GM21423 (cell line): ENCODE measurements around the gene CDC25C.
A peak's percentile ranks its signal among the peaks of the same experiment; 100 is the strongest.
"Not testable (repeated sequence)": the region's sequence is repeated elsewhere in the genome, so short reads cannot be mapped to it uniquely, and the experiment has no call there.

Experiments
- ATAC-seq: cut with Tn5 transposase; IDR thresholded peaks from one replicate; pipeline ENCODE4 v1.9.1; 2021; ENCODE audit warnings: mild to moderate bottlenecking, moderate library complexity; ENCODE audit not compliant: unreplicated experiment

The CDC25C gene

DNA sequence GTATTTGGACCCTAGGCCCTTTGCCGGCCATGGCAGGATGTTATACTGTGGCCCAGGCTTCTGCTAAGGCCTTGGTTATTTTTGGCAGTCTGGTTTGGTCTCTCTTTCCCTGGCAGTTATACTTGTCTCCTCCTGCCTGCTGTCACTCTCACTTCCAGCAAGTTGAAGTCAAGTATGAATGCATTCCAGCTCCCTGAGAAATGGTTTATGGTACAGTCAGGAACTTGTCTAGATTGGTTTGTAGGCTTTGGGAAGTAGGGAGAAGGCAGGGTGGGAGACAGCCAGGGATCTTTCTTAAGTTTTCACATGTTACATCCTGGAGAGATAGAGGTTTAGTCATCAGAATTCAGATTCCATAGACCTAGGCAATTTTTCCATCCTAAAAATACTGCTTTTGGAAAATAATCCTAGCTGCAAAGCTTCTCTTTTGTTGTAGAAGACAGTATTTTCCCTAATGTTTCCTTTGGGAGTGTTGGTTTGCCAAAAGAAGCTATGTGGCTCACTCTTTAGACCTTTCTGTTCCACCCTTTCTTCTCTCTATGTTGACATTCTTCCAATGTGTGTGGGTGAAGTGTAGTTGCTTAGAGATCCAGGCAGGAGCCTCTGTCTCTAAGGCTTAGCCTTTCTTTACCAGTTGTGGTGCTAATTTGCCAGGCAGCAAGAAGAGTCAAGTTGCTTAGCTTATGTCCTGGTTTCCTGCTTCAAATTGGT, 18.4 kb upstream of the CDC25C start:
- no peak for ATAC-seq

DNA sequence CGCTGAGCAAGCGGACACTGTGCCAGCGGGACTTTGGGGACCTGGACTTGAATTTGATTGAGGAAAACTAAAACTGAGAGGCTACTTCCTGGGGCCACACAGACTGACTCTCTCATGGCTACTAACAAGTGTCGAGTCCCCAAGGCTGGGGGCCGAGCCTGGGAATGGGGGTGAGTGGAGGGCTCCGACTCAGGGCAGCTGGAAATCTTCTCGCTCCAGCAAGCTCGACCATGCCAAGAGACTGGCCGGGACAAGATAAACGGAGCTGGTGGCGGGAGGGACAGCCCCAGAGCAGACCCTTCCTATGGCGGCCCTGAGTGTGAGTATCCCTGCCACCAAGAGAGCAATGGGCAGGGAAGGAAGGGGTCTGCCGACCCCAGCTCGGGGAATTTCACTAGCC, 15.3 kb upstream of the CDC25C start:
- no peak for ATAC-seq

DNA sequence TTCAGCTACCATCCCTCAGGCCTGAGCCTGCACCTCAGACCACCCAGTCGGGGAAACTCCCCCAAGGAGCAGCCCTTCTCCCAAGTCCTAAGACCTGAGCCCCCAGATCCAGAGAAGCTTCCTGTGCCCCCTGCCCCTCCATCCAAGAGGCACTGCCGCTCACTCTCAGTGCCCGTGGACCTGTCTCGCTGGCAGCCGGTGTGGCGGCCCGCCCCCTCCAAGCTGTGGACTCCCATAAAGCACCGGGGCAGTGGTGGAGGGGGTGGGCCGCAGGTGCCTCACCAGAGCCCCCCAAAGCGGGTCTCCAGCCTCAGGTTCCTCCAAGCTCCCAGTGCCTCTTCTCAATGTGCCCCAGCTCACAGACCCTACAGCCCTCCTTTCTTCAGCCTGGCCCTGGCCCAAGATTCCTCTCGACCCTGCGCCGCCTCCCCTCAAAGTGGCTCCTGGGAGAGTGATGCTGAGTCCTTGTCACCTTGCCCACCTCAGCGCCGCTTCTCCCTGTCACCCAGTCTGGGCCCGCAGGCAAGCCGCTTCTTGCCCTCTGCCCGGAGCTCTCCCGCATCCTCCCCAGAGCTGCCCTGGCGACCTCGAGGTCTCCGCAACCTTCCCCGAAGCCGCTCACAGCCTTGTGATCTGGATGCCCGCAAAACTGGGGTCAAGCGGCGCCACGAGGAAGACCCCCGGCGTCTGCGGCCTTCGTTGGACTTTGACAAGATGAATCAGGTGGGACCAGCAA, 13.5 kb upstream of the CDC25C start:
- ATAC-seq = no peak

DNA sequence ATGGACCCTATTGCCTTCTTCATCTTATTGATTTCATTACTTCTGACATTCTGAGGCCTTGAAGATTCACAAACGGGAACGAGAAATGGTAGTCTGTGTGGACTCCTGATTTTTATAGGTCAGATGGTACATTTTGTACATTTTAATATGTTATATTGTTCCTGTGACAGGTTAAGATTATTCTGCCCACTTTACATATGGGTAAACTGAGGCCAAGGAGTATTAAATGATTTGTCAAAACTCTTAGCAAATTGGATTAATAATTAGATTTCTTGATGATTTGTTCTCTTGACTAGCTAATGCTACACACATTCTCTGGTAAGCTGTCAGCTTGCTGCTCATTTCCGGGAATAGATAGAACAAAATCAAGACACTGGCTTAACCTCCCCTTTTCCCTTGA, 8.4 kb upstream of the CDC25C start:
- no peak for ATAC-seq

DNA sequence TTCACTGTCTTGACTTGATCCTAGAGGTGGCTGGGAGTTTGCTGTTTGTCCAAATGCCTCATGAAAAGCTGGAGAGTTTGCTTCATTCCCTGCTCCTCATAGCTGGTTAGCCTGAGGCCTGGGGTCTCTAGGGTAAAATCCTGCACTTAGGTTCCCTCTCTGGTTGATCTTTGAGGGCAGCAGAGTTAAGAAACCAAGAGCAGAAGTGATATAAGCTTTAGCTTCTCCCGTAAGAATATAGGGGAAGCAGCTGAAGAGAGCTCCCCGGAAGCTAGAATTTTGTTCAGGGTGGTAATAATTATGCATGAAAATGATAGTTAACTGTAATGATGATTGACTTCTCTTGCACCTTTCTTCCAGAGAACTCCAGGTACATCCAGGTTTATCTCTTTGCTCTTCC, 7.9 kb upstream of the CDC25C start:
- ATAC-seq = no peak

DNA sequence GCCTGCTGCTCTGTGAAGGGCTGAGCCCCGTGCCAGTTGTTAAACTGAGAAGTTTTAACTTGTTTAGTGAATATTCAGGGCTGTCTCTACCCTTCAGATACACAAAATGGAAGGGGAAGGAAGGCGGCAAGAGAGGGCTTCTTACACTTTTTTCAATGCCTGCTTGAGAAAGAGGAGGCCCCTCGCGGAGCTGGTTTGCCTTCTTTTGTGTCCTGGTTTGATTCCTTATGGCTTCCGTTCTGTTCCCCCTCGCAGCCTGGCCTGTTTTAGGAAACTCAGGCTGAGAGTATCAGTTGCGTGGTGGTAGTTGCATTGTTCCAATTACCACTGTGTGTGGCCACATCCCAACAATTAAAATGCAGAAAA, 7.5 kb upstream of the CDC25C start:
- ATAC-seq = no peak

DNA sequence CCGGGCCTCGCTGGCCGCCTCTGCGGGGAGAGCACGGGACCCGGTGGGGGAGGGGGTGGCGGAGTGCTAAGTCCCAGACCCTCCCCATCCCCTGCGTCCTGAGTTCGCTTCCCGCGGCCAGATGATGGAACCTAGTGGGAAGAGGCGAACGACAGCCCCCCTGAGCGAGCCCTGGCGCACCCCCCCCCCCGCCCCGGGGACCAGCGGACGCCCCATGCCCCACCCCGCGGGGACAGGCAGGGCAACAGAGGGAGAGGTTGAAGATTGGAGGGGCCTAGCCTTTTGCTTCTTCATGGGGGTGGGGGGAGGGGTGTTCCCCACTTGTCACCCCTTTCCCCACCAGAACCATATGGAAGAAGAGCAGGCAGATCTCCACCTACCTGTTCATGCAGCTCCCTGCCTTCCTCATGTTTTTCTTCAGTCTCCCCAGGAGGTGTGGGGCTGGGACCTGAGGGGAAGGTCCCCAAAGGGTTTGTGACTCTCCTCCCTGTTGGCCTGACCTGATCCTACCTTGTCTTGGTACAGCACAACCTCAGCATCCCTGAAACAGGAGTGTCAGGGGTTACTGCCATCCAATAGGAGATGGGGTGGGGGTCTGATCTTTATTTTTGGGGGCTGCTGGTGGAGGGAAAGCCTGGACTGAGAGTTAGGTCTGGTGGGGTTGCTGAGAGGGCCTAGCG, 6.9 kb upstream of the CDC25C start:
- ATAC-seq = no peak

DNA sequence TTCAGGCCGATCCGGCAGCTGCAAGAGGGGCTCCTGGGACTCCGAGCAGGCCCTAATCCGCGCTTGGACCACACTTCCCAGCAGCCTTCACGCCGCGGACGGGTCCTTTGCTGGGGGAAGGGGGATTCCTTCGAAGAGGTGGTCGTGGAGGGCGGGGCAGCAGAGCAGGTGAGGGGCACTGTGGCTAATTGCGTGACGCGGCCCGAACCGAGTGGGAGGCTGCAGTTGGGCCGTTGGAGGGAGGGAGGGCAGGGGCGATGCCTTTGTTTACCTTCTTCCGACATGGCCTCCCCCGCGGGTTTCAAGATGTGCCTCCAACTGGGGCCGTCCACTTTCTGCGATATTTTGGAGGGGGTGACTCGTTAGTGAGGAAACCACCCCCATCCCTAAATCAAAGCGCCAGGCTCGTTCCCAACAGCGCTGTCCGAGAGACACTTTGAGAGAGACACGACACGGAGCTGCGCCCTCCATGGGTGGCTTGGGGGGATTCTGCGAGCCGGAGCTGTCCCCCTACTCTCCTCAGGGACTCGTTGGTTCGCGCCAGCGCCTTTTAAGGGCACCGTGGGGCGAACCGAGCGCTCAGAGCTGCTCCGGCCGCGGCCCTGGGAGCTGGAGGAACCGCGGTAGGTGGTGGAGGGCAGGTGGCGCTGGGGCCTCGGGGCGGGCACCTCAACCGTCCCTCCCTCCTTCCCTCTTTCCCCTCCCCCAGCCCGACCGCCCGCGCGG, 6.2 kb upstream of the CDC25C start, which contains the start of gene FAM53C:
FAM53C (plus strand) TSS at position 582 of the 726 bp plus-strand sequence. CDS start 3,070 bp downstream, outside the sequence.
- ATAC-seq = peak; percentile 86

DNA sequence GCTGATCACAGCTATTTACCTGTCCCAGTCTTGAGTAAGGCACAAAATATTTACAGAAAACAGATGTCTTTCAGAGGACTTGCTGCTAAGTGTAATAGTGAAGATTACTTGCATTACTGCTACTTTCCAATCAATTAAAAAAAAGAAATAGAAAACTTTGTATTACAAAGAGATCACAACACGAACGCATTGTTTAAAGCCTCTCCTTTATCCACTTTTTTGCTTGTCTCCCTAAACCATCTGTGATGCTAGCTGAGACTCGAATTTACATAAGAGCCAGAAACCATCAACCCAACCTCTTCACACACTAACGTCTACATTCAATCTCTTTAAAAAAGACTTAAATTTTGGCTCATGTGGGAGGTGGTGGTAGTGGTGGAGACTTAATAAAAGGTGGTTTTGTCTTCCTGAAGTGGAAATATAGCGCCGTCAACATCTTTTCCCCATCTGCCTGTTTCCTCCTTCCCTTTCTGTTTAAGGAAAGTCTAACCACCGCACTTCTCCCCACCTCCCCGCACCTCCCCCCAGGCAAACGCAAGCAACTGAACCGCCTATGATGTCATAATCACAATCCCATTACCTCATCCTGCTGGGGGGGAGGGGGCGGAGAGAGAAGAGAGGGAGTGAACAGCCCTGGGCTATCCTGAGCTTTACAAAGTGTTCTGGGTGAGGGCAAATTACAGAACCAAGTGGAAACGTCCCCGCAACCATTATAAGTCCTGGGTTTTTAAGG, 5.5 kb upstream of the CDC25C start:
- ATAC-seq = peak; percentile 13

DNA sequence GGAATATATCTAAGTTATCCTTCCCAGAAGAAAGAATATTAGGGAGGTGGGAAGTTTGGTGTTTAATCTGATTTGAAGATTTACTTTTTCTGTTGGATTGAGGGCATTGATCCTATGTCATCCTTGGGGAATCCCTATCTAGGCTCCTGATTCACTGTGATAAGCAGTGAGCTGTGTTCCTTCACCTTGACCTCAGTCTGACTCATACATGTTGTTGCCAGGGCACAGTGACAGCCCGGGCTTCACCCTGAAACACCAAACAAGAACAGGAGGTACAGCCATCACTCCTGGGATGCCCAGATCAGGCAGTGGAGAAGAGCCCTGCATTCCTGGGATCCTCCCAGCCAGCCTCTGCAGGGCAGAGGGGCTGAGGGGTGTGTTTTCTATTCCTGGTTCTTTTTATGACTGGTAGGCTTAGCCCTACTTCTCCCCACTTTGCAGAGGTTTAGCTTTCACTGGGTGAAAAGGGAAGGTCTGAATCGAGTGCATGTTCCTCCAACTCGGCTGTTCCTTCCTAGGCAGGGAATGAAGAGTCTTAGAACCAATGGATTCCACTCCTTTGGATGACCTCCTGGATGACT, 3.4 kb upstream of the CDC25C start:
- ATAC-seq = no peak

DNA sequence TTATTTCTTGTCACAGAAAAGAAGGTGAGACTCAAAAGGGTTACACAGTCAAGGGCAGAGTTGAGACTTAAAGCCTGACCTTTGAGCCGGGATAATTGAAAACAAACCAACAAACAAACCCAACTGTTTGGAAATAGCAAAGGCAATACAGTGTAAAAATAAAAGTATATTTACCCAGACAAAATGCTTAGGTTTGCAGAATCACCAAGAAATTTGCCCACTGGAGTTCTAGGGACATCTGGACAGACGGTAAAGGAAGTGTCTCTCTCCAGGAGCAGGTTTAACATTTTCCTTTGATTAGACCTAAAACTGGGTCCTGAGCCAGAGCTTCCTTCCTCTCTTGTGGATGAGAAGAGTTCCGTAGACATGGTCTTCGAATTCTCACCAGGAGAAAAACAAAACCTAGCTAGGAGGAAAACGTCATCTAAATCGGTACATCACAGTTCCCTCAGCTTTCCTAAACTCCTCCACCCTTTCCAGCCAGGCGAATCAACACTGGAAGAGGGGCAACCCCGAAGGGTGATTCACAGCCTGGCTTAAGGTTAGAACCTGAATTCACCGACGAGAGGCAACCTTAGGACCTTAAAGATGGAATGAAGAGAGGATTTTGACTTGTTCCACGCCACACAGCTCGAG, 673 bp downstream of the CDC25C start:
- no peak for ATAC-seq

DNA sequence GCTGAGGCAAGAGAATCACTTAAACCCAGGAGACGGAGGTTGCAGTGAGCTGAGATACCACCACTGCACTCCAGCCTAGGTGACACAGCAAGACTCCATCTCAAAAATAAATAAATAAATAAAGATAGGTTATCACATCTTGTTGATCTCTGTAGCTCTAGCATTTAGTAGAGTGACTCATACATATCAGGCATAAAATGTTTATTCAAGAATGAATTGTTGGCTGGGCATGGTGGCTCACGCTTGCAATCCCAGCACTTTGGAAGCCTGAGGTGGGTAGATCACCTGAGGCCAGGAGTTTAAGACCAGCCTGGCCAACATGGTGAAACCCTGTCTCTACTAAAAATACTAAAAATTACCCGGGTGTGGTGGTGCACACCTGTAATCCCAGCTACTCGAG, 13.4 kb downstream of the CDC25C start:
- ATAC-seq = not testable (repeated sequence)

DNA sequence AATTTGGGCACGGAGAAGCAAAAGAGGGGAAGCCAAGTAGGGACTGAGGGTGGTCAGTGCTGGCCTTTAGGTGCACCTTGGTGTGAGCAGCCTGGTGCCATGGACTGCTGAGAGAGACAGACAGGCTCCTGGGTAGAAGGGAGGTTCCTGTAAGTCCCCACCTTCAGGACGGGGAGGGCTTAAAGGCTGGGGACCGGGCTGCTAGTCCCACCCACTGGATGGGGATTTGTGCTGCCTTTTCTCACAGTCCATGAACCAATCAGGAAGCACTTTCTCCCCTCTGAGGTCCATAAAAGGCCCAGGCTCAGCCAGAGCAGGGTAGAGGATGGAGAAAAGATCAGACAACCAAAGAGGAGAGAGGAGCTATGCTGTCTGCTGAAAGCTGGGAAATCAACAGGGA, 15.2 kb downstream of the CDC25C start:
- ATAC-seq = no peak

DNA sequence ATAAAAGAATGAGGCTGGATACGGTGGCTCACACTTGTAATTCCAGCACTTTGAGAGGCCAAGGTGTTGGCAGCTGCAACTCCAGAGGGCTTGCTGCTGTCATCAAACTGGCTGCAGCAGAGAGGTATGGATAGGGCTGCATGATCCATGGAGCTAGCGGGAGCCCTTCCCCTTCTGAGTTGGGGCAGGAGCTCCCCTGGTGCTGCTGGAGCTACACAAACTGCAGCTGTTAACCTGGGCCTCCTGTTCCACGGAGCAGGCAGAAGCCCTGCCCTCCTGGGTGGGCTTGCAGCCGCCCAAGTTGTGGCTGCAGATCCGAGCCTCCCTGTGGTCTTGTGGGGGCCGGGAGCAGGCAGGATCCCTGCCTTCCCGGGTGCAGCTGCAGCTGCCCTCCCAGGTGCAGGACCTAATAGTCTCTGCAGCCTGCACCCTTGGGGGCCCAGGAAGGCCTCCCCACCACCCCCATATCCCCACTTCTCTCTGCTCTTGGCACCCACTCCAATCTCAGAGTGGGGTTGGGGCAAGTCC, 15.8 kb downstream of the CDC25C start:
- no peak for ATAC-seq

DNA sequence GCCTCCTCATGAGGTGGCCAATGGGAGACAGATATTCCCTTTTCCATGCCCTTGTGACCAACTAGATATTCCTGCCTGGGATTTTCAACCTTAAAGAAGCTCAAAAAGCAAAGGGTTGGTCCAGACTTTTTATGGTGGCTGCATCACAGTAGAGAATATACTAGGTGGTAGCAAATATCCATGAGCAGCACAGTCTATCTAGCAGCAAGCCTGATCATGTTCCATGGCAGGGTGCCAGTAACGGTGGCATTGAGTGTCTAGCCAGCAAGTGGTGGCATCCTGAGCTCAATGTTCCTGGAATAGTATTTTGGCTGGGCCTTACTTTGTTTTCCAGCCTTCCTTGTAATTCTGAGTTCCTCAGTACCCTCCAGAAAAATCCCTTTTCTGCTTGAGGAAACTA, 25.8 kb downstream of the CDC25C start:
- no peak for ATAC-seq

DNA sequence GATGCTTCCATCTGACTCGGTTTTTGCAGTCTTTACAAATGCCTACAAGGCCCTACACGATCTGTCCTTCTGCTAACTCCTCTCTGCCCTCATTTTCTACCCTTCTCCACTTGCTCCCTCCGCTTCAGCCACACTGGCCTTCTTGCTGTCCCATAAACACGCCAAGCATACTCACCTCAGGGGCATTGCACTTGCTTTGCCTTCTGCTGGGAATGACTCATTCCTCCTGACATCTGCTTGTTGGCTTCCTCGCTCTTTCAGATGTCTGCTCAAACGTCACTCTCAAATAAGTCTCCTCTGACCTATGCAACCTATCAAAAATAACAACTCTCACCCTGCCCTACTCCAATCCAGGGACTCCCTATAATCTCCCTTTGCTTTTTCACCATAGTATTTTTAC, 28.2 kb downstream of the CDC25C start:
- no peak for ATAC-seq

DNA sequence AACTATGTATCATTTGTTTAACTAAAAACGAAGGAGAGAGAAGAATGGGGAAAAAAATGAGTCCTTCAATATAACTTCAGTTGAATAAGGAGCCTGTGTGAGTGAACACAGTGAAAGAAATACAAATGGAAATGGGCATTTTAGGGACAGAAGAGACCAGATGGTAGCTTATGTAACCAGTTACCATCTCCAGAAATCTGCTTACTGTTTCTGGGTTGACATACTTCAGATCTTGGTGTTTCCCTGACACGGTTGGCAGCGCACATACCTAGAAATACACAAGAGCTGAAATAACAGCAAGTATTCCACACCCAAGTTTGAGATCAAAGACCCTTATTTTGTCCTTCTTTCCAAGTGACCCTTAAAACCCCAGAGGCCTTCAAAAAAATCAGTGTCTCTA, 42.3 kb downstream of the CDC25C start:
- ATAC-seq = no peak

DNA sequence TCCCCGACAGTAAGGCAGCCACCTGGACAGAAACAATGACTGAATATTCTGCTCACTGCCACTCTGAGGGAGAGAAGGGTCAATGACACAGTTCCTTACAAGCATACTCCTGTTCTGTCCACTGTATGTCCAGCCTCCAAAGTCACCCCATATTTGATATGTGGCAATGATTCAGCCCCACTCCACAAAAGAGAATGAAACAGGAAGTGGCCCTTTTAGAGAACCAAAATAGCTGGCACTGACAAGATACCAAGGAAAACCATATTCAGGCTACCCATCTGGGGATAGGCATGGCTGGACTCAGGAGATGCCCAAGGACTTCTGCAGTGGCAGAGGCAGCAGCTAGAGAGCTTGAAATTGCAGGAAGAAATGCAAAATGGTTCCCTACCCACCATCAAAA, 44.4 kb downstream of the CDC25C start:
- no peak for ATAC-seq

DNA sequence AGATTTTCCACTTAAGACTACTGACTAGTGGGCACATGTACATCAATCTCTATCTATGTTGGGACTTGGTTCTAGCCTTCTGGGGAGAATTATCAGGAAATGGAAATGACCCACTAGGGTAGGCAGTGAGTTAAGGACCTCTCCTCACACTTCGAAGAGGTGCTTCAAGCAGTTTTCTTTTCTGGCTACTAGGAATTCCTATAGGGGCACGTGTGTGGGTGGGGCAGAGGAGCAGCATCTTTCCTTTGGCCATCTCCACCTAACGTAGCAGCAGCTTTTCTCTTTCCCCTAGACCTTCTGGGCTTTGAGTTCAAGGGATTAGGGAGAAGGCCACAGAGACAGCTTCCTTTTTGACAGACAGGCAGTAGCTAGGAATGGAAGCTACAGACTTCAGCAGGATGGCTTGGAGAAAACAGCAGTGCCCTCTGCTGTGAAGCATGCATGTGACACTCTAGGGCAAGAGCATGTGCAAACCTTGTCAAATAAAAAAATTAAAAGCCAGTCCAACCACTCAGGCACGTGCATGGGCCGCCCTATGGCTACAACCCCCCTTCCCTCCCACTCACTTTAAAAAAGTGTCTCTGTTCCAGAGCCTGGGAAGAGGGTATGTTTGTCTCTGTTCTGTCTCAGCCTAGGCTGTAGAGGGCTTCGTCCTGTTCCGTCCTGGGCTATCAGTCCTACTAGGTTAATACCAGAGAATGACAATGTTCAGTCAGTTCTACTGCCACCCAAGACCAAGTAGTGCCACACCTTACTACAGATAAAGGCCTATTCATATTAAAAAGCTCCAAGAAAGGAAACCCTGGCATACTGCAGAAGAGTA, 48.5 kb downstream of the CDC25C start:
- ATAC-seq = no peak
